Endothelial cell of umbilical vein (primary cell): Measurements from ENCODE around the gene PDE1A. TPM values are rescaled to one million over a fixed set of nuclear protein-coding genes. Genes with fewer than 3 reads are reported as not detected.

Experiments used
- BruUV-seq: library from RNA; stranded (reverse); fragments of 400-500 nt; replicated peaks from 2 replicates; lab custom pipeline; 2021; lab: Mats Ljungman, UMichigan
- CTCF ChIA-PET: fragments of 300-600, 350-600 bp; sonication (Branson Sonifier 250); formaldehyde crosslinking; loops from one replicate; lab custom pipeline; 2021; ENCODE audit warnings: antibody characterized with exemption, inconsistent platforms; lab: Charles Lee
- POLR2A ChIA-PET: fragments of 300-600, 350-600 bp; sonication (Branson Sonifier 250); formaldehyde crosslinking; loops from one replicate; lab custom pipeline; 2021; ENCODE audit warnings: antibody characterized with exemption, inconsistent platforms; lab: Charles Lee
- DNase-seq: peaks from one replicate; pipeline ENCODE4 v3.0.0-alpha.2; 2011; ENCODE audit warnings: low read depth, low spot score
- FAIRE-seq: peaks from 2 replicates; lab custom pipeline; 2011; peaks lifted over from hg19 to GRCh38; lab: Jason Lieb, UNC
- H2AFZ ChIP-seq: 2 replicates; pipeline ENCODE4 v1.6.0; 2012; ENCODE audit warnings: low read depth, low read length, control low read depth, inconsistent platforms
- H3K27ac ChIP-seq: 2 replicates; pipeline ENCODE4 v1.5.1; 2011; ENCODE audit warnings: low read depth, mild to moderate bottlenecking, control low read depth, low read length, moderate library complexity; ENCODE audit not compliant: insufficient read depth
- H3K27me3 ChIP-seq, 2 experiments: 2 replicates each; pipeline versions ENCODE4 v1.6.0 to v1.6.1; 2011; ENCODE audit warnings: low read length in 2 of 2, mixed read lengths in 1 of 2; ENCODE audit not compliant: control insufficient read depth in 2 of 2, insufficient read depth in 2 of 2
- H3K36me3 ChIP-seq, 2 experiments: 2 replicates in 1 of 2; 3 replicates in 1 of 2; pipeline ENCODE4 v1.5.1; 2011; ENCODE audit warnings: low read length in 2 of 2, mild to moderate bottlenecking in 1 of 2, moderate library complexity in 1 of 2; ENCODE audit not compliant: control insufficient read depth in 2 of 2, insufficient read depth in 2 of 2; ENCODE audit errors: extremely low read depth in 1 of 2
- H3K4me1 ChIP-seq: 3 replicates; pipeline ENCODE4 v1.5.1; 2011; ENCODE audit warnings: mild to moderate bottlenecking, low read length; ENCODE audit not compliant: control insufficient read depth, insufficient read depth; ENCODE audit errors: extremely low read depth
- H3K4me2 ChIP-seq: 2 replicates; pipeline ENCODE4 v1.6.1; 2011; ENCODE audit warnings: low read length, control low read depth, mixed read lengths; ENCODE audit not compliant: insufficient read depth
- H3K4me3 ChIP-seq, 3 experiments: fragments of 200-600 bp in 1 of 3; sonication (generic), shearing (Covaris generic) in 1 of 3; replicated peaks in 1 of 3; 2 replicates each; pipeline ENCODE4 v1.5.1; 2011 to 2016; ENCODE audit warnings: control low read depth in 3 of 3, low read length in 3 of 3, mild to moderate bottlenecking in 2 of 3, inconsistent platforms in 1 of 3, low read depth in 1 of 3, moderate library complexity in 1 of 3; ENCODE audit not compliant: insufficient read depth in 1 of 3
- H3K79me2 ChIP-seq: 2 replicates; pipeline ENCODE4 v1.6.0; 2012; ENCODE audit warnings: low read length, inconsistent platforms; ENCODE audit not compliant: control insufficient read depth, insufficient read depth
- H3K9ac ChIP-seq: replicated peaks from 2 replicates; pipeline ENCODE3; 2011; ENCODE audit warnings: low read length, control low read depth; ENCODE audit not compliant: insufficient read depth; ENCODE audit errors: extremely low read depth
- H3K9me1 ChIP-seq: replicated peaks from 3 replicates; pipeline ENCODE4 v1.6.0; 2011; ENCODE audit warnings: mild to moderate bottlenecking, low read length; ENCODE audit not compliant: control insufficient read depth, insufficient read depth; ENCODE audit errors: extremely low read depth
- H3K9me3 ChIP-seq: replicated peaks from 2 replicates; pipeline ENCODE4 v1.5.1; 2012; ENCODE audit warnings: low read length, inconsistent platforms; ENCODE audit not compliant: control insufficient read depth, insufficient read depth
- H4K20me1 ChIP-seq: replicated peaks from 2 replicates; pipeline ENCODE3; 2011; ENCODE audit warnings: mild to moderate bottlenecking, low read length; ENCODE audit not compliant: control insufficient read depth, insufficient read depth; ENCODE audit errors: extremely low read depth
- CTCF ChIP-seq, 2 donors: IDR thresholded peaks; 1 replicate in 1 of 2; 2 replicates in 1 of 2; pipeline ENCODE4 v1.5.1; 2011; ENCODE audit warnings: low read length in 2 of 2, mild to moderate bottlenecking in 2 of 2, moderate library complexity in 2 of 2, control low read depth in 1 of 2, inconsistent platforms in 1 of 2, low read depth in 1 of 2; ENCODE audit not compliant: insufficient read depth in 1 of 2; ENCODE audit errors: extremely low read depth in 1 of 2
- EZH2 ChIP-seq: IDR thresholded peaks from 2 replicates; pipeline ENCODE4 v1.6.1; 2012; ENCODE audit warnings: borderline replicate concordance, low read depth, mild to moderate bottlenecking, moderate library complexity, low read length, inconsistent platforms; ENCODE audit not compliant: severe bottlenecking
- FOS ChIP-seq: IDR thresholded peaks from 2 replicates; pipeline ENCODE4 v1.6.1; 2011; ENCODE audit warnings: mild to moderate bottlenecking, low read length, moderate library complexity, borderline replicate concordance; ENCODE audit not compliant: insufficient read depth
- GATA2 ChIP-seq: IDR thresholded peaks from 2 replicates; pipeline ENCODE4 v1.7.0; 2011; ENCODE audit warnings: low read depth, mild to moderate bottlenecking, moderate library complexity, mixed read lengths, low read length; ENCODE audit not compliant: insufficient read length, insufficient read depth
- JUN ChIP-seq: IDR thresholded peaks from 2 replicates; pipeline ENCODE4 v1.6.1; 2011; ENCODE audit warnings: borderline replicate concordance, low read depth; ENCODE audit not compliant: insufficient read length, insufficient read depth
- MAX ChIP-seq: IDR thresholded peaks from 2 replicates; pipeline ENCODE4 v1.6.1; 2011; ENCODE audit not compliant: insufficient read depth, insufficient read length
- MYC ChIP-seq: IDR thresholded peaks from one replicate; pipeline ENCODE4 v1.6.1; 2011; ENCODE audit warnings: mild to moderate bottlenecking, low read depth, low read length
- POLR2A ChIP-seq: IDR thresholded peaks from 2 replicates; pipeline ENCODE4 v1.6.1; 2012; ENCODE audit warnings: low read depth, mild to moderate bottlenecking, control low read depth, low read length
- POLR2AphosphoS5 ChIP-seq: IDR thresholded peaks from 2 replicates; pipeline ENCODE4 v1.6.1; 2012; ENCODE audit warnings: low read depth, mild to moderate bottlenecking, control low read depth, low read length, moderate library complexity; ENCODE audit not compliant: insufficient read depth
- dilution Hi-C: fragments of 300-500 bp; cut with MboI; formaldehyde crosslinking; loops from one replicate; pipeline ENCODE4 v1.15.0; 2019; ENCODE audit warnings: low sequenced_read_pairs; ENCODE audit not compliant: extremely low pct_ligation_motif_present
- intact Hi-C: fragments of 100-400 bp; cut with micrococcal nuclease; formaldehyde crosslinking; loops from one replicate; pipeline ENCODE4 v1.10.0; 2022
- polyA plus RNA-seq, 4 experiments: library from polyadenylated mRNA; depleted of rRNA in 3 of 4; stranded (reverse) in 3 of 4; unstranded in 1 of 4; fragments of >200 nt; gene quantifications; 2 replicates each; pipeline versions ENCODE4 v1.2.1 to v1.2.3, GENCODE V29; 2011 to 2012; ENCODE audit warnings: missing spikeins in 1 of 4
- total RNA-seq: library from RNA; stranded (reverse); gene quantifications from 2 replicates; pipeline ENCODE4 v1.2.3, GENCODE V29; 2021

The PDE1A gene
- total and polyA plus RNA-seq, 2 donors (not counting 3 experiments of a cell fraction or from before 2014, with no cell fraction given): 0.43 to 0.49 TPM

GRCh38 chr2:182148344-182148743 is 278.5 kb downstream of the PDE1A start:
- FAIRE-seq: no peak
- dilution Hi-C loops: no loop called here

More at GRCh38 chr2:182148344-182148743, 278.5 kb downstream of the PDE1A start:
- H3K27ac ChIP-seq: no peak overlapping the region
- no peak for TF ChIP-seq POLR2A
- no peak for TF ChIP-seq MYC
- no peak for TF ChIP-seq POLR2AphosphoS5
- TF ChIP-seq MAX: no peak
- no peak for TF ChIP-seq FOS
- TF ChIP-seq JUN: no peak
- no peak for TF ChIP-seq GATA2
- no peak for TF ChIP-seq CTCF (IDR thresholded peaks at IDR 0.05; ENCODE audit: extremely low read depth in 1 of 2, insufficient read depth in 1 of 2, low read depth in 1 of 2, low read length in 2 of 2)
- TF ChIP-seq EZH2: no peak
- intact Hi-C loops: no loop called here
- no peaks in the 10 kb centered on the region for H3K9me3 ChIP-seq
- H3K4me1 ChIP-seq: peaks cover 17% of the 10 kb centered on the region
- no peak overlapping the region for H3K4me3 ChIP-seq
- no peaks in the 10 kb centered on the region for H4K20me1 ChIP-seq
- no TSS peak for BruUV-seq
- H2AFZ ChIP-seq: no peak overlapping the region
- no peaks in the 10 kb centered on the region for H3K27me3 ChIP-seq
- H3K4me2 ChIP-seq: no peak overlapping the region
- no peaks in the 10 kb centered on the region for H3K9me1 ChIP-seq
- CTCF ChIA-PET: no interaction called here
- POLR2A ChIA-PET: no interaction called here
- no peak for DNase-seq
- H3K79me2 ChIP-seq: no peaks in the 10 kb centered on the region
- H3K36me3 ChIP-seq: no peaks in the 10 kb centered on the region
- no peak overlapping the region for H3K9ac ChIP-seq
